Thyroid gland (tissue), 4 donors: ENCODE results near the gene DCAF7.

Experiments
- POLR2A ChIP-seq, 2 donors: fragments of 450-650 bp; IDR thresholded peaks; one replicate each; pipeline ENCODE4 v1.6.1; 2017; ENCODE audit warnings: antibody characterized with exemption in 2 of 2, mild to moderate bottlenecking in 2 of 2, moderate library complexity in 1 of 2
- TF ChIP-seq, protein P1 (sequence below), 6 experiments: fragments of 200-600 bp in 3 of 6; fragments of 450-650 bp in 3 of 6; sonication (generic) in 3 of 6; IDR thresholded peaks; one replicate each; pipeline ENCODE4 v1.5.1; 2016 to 2019; ENCODE audit warnings: antibody characterized with exemption in 6 of 6, mild to moderate bottlenecking in 2 of 6, inconsistent platforms in 1 of 6, moderate library complexity in 1 of 6

DNA sequence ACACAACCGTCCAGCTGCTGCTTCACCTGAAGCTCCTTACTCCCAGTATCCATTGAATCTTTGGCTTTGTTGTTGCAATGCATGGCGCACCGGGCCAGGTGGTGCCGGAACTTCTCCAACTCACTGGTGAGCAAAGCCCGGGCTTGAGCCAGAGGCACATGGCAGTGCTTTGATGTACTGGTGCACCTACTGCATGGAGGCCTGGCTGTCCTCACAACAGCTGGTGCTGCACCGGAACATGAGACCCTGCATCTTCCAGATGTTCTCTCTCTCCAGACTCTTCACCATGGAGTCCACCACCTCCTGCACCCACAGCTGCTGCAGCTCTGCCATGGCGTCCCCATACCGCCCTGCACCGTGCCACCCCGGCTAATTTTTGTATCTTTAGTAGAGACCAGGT, 60.6 kb downstream of the DCAF7 start:
- TF ChIP-seq, protein P1, sequence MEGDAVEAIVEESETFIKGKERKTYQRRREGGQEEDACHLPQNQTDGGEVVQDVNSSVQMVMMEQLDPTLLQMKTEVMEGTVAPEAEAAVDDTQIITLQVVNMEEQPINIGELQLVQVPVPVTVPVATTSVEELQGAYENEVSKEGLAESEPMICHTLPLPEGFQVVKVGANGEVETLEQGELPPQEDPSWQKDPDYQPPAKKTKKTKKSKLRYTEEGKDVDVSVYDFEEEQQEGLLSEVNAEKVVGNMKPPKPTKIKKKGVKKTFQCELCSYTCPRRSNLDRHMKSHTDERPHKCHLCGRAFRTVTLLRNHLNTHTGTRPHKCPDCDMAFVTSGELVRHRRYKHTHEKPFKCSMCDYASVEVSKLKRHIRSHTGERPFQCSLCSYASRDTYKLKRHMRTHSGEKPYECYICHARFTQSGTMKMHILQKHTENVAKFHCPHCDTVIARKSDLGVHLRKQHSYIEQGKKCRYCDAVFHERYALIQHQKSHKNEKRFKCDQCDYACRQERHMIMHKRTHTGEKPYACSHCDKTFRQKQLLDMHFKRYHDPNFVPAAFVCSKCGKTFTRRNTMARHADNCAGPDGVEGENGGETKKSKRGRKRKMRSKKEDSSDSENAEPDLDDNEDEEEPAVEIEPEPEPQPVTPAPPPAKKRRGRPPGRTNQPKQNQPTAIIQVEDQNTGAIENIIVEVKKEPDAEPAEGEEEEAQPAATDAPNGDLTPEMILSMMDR (IDR thresholded peaks at IDR 0.05) = no peak
- TF ChIP-seq POLR2A (IDR thresholded peaks at IDR 0.05) = no peak
